Testis (tissue), 2 donors: ENCODE results near the gene KHK.

Experiments
- POLR2A ChIP-seq: fragments of 450-650 bp; IDR thresholded peaks from one replicate; pipeline ENCODE4 v1.6.1; 2017; ENCODE audit warnings: antibody characterized with exemption, mild to moderate bottlenecking, moderate library complexity
- TF ChIP-seq, protein P1 (sequence below), 3 experiments: fragments of 450-650 bp in 2 of 3; fragments of 200-600 bp in 1 of 3; sonication (generic) in 1 of 3; IDR thresholded peaks; one replicate each; pipeline ENCODE4 v1.5.1; 2016 to 2019; ENCODE audit warnings: antibody characterized with exemption in 3 of 3, mild to moderate bottlenecking in 2 of 3, moderate library complexity in 1 of 3

DNA sequence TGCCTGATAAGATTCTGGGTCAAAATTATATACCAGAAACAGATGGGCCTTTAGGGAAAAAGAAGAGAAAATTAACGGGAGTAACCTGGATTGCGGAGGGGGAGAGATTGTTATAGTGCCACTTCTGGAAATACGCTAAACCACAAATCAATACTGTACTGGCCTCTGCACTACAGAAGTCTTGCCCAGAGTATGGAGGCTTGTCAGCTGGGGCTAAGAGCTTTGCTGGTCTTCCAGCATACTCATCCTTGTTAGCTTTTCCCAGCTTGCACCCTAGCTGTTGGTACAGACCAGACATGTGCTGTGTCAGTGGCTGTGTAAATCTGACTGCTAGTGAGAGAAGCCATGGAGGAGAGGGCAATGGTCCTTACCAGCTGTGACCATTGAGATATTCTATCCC, 26.2 kb upstream of the KHK start:
- TF ChIP-seq POLR2A = no peak
- TF ChIP-seq, protein P1, sequence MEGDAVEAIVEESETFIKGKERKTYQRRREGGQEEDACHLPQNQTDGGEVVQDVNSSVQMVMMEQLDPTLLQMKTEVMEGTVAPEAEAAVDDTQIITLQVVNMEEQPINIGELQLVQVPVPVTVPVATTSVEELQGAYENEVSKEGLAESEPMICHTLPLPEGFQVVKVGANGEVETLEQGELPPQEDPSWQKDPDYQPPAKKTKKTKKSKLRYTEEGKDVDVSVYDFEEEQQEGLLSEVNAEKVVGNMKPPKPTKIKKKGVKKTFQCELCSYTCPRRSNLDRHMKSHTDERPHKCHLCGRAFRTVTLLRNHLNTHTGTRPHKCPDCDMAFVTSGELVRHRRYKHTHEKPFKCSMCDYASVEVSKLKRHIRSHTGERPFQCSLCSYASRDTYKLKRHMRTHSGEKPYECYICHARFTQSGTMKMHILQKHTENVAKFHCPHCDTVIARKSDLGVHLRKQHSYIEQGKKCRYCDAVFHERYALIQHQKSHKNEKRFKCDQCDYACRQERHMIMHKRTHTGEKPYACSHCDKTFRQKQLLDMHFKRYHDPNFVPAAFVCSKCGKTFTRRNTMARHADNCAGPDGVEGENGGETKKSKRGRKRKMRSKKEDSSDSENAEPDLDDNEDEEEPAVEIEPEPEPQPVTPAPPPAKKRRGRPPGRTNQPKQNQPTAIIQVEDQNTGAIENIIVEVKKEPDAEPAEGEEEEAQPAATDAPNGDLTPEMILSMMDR (IDR thresholded peaks at IDR 0.05) = no peak
